OCI-LY7 (cell line): ENCODE data around the gene GNA12. TPM values are rescaled to one million over a fixed set of nuclear protein-coding genes. Genes with fewer than 3 reads are reported as not detected.

Experiments
- BruUV-seq: library from RNA; stranded (reverse); fragments of 400-500 nt; replicated peaks from 2 replicates; lab custom pipeline; 2021; lab: Mats Ljungman, UMichigan
- CTCF ChIA-PET: fragments of 300-600 bp; sonication (Branson Sonifier 250); formaldehyde crosslinking; loops from one replicate; lab custom pipeline; 2022; ENCODE audit warnings: antibody characterized with exemption; ENCODE audit not compliant: unreplicated experiment; lab: Charles Lee
- POLR2A ChIA-PET: fragments of 300-600 bp; sonication (Branson Sonifier 250); formaldehyde crosslinking; loops from one replicate; lab custom pipeline; 2022; ENCODE audit warnings: antibody characterized with exemption; lab: Charles Lee
- DNase-seq: peaks from one replicate; pipeline ENCODE4 v3.0.0-alpha.2; 2015; ENCODE audit warnings: low spot score
- H2AFZ ChIP-seq: fragments of 200-600 bp; sonication (generic), shearing (Covaris generic); 2 replicates; pipeline ENCODE4 v1.6.1; 2014; ENCODE audit warnings: mild to moderate bottlenecking, antibody characterized with exemption, low read length, moderate library complexity
- H3K27ac ChIP-seq: fragments of 200-600 bp; sonication (generic); 2 replicates; pipeline ENCODE4 v1.5.1; 2014; ENCODE audit warnings: mixed run types, low read depth, mild to moderate bottlenecking, moderate library complexity, low read length, inconsistent platforms; ENCODE audit not compliant: poor library complexity, severe bottlenecking
- H3K36me3 ChIP-seq: fragments of 200-600 bp; sonication (generic); 2 replicates; pipeline ENCODE4 v1.6.1; 2014; ENCODE audit warnings: mild to moderate bottlenecking, antibody characterized with exemption, low read length, moderate library complexity, mixed read lengths; ENCODE audit not compliant: insufficient read depth
- H3K4me1 ChIP-seq: fragments of 200-600 bp; sonication (generic); 2 replicates; pipeline ENCODE4 v1.5.1; 2014; ENCODE audit warnings: mild to moderate bottlenecking, low read length; ENCODE audit not compliant: insufficient read depth, poor library complexity, severe bottlenecking
- H3K4me2 ChIP-seq: fragments of 200-600 bp; sonication (generic); 2 replicates; pipeline ENCODE4 v1.6.1; 2014; ENCODE audit warnings: mild to moderate bottlenecking, low read length
- H3K4me3 ChIP-seq: fragments of 200-600 bp; sonication (generic); 2 replicates; pipeline ENCODE4 v1.5.1; 2014; ENCODE audit warnings: mild to moderate bottlenecking, low read depth, low read length; ENCODE audit not compliant: poor library complexity, severe bottlenecking
- H3K79me2 ChIP-seq: fragments of 200-600 bp; sonication (generic); 2 replicates; pipeline ENCODE4 v1.6.1; 2016; ENCODE audit warnings: low read depth, mild to moderate bottlenecking, low read length, moderate library complexity, mixed read lengths; ENCODE audit not compliant: insufficient read depth
- H3K9me2 ChIP-seq: fragments of 200-600 bp; sonication (generic); 2 replicates; pipeline ENCODE4 v1.6.1; 2016; ENCODE audit warnings: mild to moderate bottlenecking, low read length, mixed read lengths; ENCODE audit not compliant: insufficient read depth
- H3K9me3 ChIP-seq: fragments of 200-600 bp; sonication (generic); 2 replicates; pipeline ENCODE4 v1.6.1; 2014; ENCODE audit warnings: mild to moderate bottlenecking, mixed run types, low read length, mixed read lengths
- H4K20me1 ChIP-seq: fragments of 200-600 bp; sonication (generic); 2 replicates; pipeline ENCODE4 v1.6.1; 2014; ENCODE audit warnings: mild to moderate bottlenecking, antibody characterized with exemption, low read length, moderate library complexity, mixed read lengths; ENCODE audit not compliant: insufficient read depth
- CTCF ChIP-seq: fragments of 200-600 bp; sonication (generic); conservative IDR thresholded peaks from 2 replicates; pipeline ENCODE4 v1.5.1; 2014; ENCODE audit warnings: mild to moderate bottlenecking, antibody characterized with exemption, low read length, moderate library complexity, mixed read lengths
- EZH2phosphoT487 ChIP-seq: fragments of 200-600 bp; sonication (generic); IDR thresholded peaks from 2 replicates; pipeline ENCODE4 v1.6.1; 2018; ENCODE audit warnings: low read depth, borderline replicate concordance, mild to moderate bottlenecking, mixed run types, antibody characterized with exemption, low read length, moderate library complexity, mixed read lengths
- intact Hi-C: fragments of 100-400 bp; cut with micrococcal nuclease; formaldehyde crosslinking; loops from one replicate; pipeline ENCODE4 v1.10.0; 2022; ENCODE audit not compliant: unreplicated experiment
- total RNA-seq, 2 experiments: library from RNA; depleted of rRNA in 1 of 2; stranded (reverse); fragments of >200 nt in 1 of 2; shearing (Covaris generic) in 1 of 2; gene quantifications; 2 replicates each; pipeline ENCODE4 v1.2.3, GENCODE V29; 2014 to 2022

Gene GNA12
- total RNA-seq, 2 experiments from 2014 or later = 10.3 to 35.9 TPM

- peak overlapping the region; percentile 38 for H3K4me2 ChIP-seq
- no peaks in the 10 kb centered on the region for H3K79me2 ChIP-seq
- peak; percentile 36 for DNase-seq
- intact Hi-C loops = no loop called here
- H3K36me3 ChIP-seq = no peaks in the 10 kb centered on the region
- no peak overlapping the region for H2AFZ ChIP-seq
- TF ChIP-seq CTCF = no peak
- TF ChIP-seq EZH2phosphoT487 = no peak
- peak overlapping the region; percentile 34 for H3K27ac ChIP-seq
- CTCF ChIA-PET = no interaction called here
- H3K4me3 ChIP-seq = peak overlapping the region; percentile 1
- no peaks in the 10 kb centered on the region for H3K9me3 ChIP-seq
- BruUV-seq = no TSS peak
- POLR2A ChIA-PET = no interaction called here
- H3K9me2 ChIP-seq = no peaks in the 10 kb centered on the region
- H4K20me1 ChIP-seq = no peaks in the 10 kb centered on the region
- H3K4me1 ChIP-seq = peaks cover 45% of the 10 kb centered on the region
Observed at GRCh38 chr7:2715341-2716231, 128.5 kb downstream of the GNA12 start.

DNA sequence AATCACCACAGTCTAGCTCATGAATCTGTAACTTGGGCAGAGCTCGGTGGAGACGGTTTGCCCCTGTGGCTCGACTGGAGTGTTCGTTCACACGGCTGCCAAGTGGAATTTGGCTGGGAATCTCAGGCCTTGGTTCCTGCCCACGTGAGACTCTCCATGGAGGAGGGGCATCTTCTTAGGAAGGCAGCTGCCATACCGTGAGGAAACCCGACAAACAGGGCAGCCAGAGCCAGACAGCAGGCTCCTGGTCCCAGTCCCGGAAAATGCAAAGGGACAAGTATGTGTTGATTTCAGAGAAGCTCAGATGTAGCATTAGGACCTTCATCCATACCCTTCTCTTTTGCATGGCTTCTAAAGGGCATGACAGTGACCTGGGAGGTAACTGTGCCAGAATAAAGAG, 129.5 kb downstream of the GNA12 start:
- DNase-seq = no peak
- Histone ChIP-seq H3K4me3 (no peak overlapping the region), H3K36me3 (no peaks in the 10 kb centered on the region), H3K4me2 (no peak overlapping the region), H2AFZ (no peak overlapping the region), H3K4me1 (peaks cover 53% of the 10 kb centered on the region), H3K27ac (no peak overlapping the region), H3K79me2 (no peaks in the 10 kb centered on the region), H3K9me2 (no peaks in the 10 kb centered on the region), H4K20me1 (no peaks in the 10 kb centered on the region), H3K9me3 (no peaks in the 10 kb centered on the region)
- no TSS peak for BruUV-seq
- ChIA-PET POLR2A (no interaction called here), CTCF (no interaction called here)
- TF ChIP-seq CTCF = no peak
- no peak for TF ChIP-seq EZH2phosphoT487
- intact Hi-C loops = no loop called here

DNA sequence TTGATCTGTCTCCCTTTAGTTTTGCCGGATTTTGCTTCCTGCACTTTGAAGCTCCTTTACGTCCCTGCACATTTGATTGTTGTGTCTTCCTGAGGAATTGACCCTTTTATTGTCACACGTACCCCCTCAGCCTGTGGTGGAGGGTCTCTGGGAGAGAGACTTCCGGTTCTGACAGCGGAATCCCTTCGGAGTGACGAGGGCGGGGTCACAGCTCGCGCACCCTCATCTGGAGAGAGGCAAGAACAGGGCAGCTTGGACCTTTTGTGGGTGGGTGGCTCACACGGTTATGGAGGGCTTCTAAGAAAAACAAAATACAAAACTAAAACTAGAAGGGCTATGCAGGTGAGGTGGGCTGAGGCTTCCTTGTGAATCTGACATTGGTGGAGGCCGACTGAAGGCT, 130.1 kb downstream of the GNA12 start:
- no peak for DNase-seq
- Histone ChIP-seq H3K9me3 (no peaks in the 10 kb centered on the region), H3K4me1 (peaks cover 59% of the 10 kb centered on the region), H2AFZ (no peak overlapping the region), H3K27ac (no peak overlapping the region), H3K9me2 (no peaks in the 10 kb centered on the region), H3K4me3 (no peak overlapping the region), H3K79me2 (no peaks in the 10 kb centered on the region), H3K36me3 (no peaks in the 10 kb centered on the region), H3K4me2 (no peak overlapping the region), H4K20me1 (no peaks in the 10 kb centered on the region)
- intact Hi-C loops = no loop called here
- BruUV-seq = no TSS peak
- POLR2A ChIA-PET = no interaction called here
- CTCF ChIA-PET = no interaction called here
- no peak for TF ChIP-seq EZH2phosphoT487
- no peak for TF ChIP-seq CTCF
